NOMO-1 (cell line): ENCODE data around the gene MLLT6.

Source experiments
- DNase-seq, 2 experiments: peaks; one replicate each; lab custom pipeline; 2025; ENCODE audit not compliant: unreplicated experiment in 2 of 2; lab: John Stamatoyannopoulos, UW

Gene MLLT6

DNA sequence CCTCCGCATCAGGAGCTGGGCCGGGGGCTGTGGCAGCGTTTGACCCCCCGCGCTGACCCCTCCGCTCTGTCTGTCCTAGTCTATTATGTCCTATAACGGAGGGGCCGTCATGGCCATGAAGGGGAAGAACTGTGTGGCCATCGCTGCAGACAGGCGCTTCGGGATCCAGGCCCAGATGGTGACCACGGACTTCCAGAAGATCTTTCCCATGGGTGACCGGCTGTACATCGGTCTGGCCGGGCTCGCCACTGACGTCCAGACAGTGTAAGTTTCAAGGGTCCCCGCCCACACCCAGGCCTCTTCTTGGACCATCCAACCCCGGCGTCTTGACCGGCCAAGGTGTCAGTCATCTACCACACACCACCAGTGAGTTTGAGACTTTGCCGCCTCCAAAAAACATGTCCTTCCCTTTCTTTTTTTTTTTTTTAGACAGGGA lies 48.0 kb downstream of the MLLT6 start:
- no peak for DNase-seq

DNA sequence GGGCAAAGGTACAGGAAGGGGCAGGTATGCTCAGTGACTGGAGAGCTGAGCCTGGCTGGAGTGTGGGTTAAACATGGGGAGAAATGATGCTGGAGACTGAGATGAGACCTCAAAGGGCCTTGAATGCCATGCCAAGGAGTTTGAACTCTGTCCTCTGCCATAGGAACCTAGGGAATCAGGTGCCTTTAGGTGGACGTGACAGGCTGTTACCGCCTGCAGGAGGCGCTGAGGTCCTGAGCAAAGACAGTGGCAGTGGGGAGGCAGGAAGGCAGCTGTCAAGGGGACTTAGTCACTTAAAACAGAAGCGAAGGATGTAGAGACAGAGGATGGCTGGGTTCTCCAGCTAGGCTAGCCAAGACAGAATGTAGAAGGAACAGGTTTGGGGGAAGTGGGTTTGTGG lies 56.5 kb downstream of the MLLT6 start:
- no peak for DNase-seq

DNA sequence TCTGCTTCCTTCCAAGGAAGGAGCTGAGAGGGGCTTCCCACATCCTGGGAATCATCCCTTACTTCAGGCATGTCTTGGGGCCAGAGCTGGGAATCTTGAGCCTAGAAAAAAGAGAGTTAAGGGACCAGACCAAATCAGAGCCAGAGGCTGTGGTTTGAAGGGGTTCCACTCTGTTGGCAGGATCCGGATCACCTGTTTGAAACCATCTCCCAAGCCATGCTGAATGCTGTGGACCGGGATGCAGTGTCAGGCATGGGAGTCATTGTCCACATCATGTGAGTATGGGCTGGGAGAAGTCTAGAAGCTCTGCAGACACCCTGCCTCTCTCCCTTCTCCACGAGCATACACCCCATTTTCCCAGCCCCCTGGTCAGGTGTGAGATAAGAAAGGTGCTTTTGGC lies 57.2 kb downstream of the MLLT6 start:
- no peak for DNase-seq

DNA sequence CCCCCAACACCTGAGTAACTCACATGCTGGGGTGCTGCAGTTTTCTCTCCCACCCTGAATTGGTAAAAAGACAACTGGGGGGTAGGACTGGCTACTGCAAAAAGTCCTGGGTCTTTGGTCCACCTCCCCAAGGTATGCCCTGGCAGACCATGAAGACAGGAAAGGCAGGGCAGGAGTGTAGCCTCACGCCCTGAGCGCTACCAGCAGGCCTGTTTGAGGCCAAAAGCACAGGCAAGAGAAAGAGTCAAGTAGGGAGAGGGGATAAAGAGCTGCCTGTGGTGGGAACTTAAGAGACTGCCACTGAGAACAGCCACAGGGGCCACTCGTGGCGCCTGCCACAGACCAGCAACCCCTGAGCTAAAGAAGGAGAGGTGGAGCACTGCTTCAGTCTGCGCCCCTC lies 61.3 kb downstream of the MLLT6 start:
- DNase-seq, result no peak

DNA sequence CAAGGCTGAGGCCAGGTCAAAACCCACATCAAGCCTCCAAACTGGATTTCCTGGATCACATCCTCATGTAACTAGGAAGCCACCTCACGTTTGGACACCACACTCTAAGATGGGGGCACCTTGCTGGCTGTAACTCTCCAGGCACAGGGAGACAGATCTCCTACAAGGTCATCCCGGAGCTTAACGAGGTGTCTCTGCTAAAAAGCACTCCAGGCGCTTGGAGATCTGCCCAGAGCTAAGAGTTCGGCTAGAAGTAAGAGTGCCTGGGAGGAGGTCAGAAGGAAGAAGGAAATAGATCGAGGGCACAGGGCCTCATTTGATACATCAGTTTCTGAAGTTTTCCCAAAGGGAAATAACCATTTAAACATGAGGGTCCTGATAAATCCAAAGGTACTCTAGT lies 63.3 kb downstream of the MLLT6 start:
- no peak for DNase-seq

DNA sequence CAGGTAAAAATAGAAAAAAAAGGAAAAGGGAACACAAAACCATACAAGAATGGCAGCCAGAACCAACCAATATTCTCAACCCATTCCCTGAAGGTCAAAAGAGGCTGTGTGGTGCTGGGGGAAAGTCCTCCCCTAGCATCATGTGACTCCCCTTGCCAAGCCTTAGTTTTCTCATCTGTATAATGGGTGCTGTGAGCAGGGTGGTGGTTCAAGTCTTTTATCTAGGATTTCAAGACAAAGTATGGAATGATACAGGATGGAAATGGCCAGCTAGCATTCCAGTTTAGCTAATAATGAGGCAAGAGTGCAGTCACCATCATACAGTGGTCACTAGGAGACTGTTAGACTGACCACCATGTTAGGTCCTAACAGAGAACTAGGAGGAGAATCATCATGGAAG lies 68.2 kb downstream of the MLLT6 start:
- no peak for DNase-seq

DNA sequence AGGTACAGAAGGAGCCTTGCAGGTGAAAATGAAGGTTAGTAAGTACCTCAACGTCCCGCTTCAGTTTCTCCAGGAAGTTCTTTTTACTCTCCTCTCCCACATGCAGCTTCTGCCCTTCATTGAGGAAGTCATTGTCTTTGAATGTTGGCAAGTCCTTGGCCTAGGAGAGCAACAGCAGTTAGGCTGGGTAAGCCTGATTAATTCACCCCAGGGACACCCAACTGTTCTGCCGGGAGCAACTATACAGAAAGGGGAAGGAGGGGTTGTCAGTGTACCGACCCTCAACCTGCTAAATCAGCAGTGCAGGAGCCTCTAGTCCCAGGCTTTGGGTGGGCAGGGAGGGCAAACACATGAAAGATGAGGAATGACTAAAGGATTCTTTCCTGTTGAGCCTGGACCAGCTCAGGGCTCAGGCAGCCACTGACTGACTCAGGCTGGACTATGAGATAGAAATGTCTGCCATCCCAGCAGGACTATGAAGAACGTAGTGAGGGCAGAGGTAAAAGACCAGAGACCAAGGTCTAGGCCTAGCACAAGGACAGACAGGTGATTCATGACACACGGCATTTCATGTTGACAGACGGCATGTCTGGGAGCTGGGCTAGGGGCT lies 72.7 kb downstream of the MLLT6 start:
- no peak for DNase-seq
